HEK293 (cell line): ENCODE results near the gene PTPN18.

Source experiments
- BCL11B ChIP-seq: fragments of 450-650 bp; formaldehyde crosslinking; IDR thresholded peaks from 2 replicates; pipeline ENCODE4 v1.5.1; 2016; ENCODE audit warnings: low read depth, missing biosample characterization, missing genetic modification characterization
- MZF1 ChIP-seq: fragments of 450-650 bp; formaldehyde crosslinking; IDR thresholded peaks from 2 replicates; pipeline ENCODE4 v1.5.1; 2017; ENCODE audit warnings: missing biosample characterization, missing genetic modification characterization, borderline replicate concordance
- SALL2 ChIP-seq: fragments of 450-650 bp; formaldehyde crosslinking; IDR thresholded peaks from 2 replicates; pipeline ENCODE4 v1.5.0; 2017; ENCODE audit warnings: missing biosample characterization, mild to moderate bottlenecking, missing genetic modification characterization, borderline replicate concordance
- ZNF266 ChIP-seq: fragments of 450-650 bp; formaldehyde crosslinking; IDR thresholded peaks from 2 replicates; pipeline ENCODE4 v1.5.1; 2016; ENCODE audit warnings: missing biosample characterization, missing genetic modification characterization, low read depth
- ZNF274 ChIP-seq, 2 experiments: fragments of 200-500 bp in 1 of 2; fragments of 450-650 bp in 1 of 2; sonication (Bioruptor generic) in 1 of 2; formaldehyde crosslinking in 1 of 2; IDR thresholded peaks; 2 replicates each; pipeline versions ENCODE4 v1.5.1 to v1.6.1; 2014 to 2016; ENCODE audit warnings: borderline replicate concordance in 1 of 2, inconsistent platforms in 1 of 2, low read length in 1 of 2, missing biosample characterization in 1 of 2, missing genetic modification characterization in 1 of 2
- ZNF302 ChIP-seq: fragments of 450-650 bp; formaldehyde crosslinking; IDR thresholded peaks from 2 replicates; pipeline ENCODE4 v1.5.1; 2016; ENCODE audit warnings: missing biosample characterization, missing genetic modification characterization, low read depth
- ZNF585B ChIP-seq: fragments of 450-650 bp; formaldehyde crosslinking; IDR thresholded peaks from 2 replicates; pipeline ENCODE4 v1.5.1; 2016; ENCODE audit warnings: missing biosample characterization, missing genetic modification characterization
- ZNF670 ChIP-seq: fragments of 450-650 bp; formaldehyde crosslinking; IDR thresholded peaks from 2 replicates; pipeline ENCODE4 v1.5.1; 2016; ENCODE audit warnings: missing biosample characterization, missing genetic modification characterization, low read depth
- ZSCAN23 ChIP-seq: fragments of 450-650 bp; formaldehyde crosslinking; IDR thresholded peaks from 2 replicates; pipeline ENCODE4 v1.5.1; 2016; ENCODE audit warnings: missing biosample characterization, missing genetic modification characterization
- TF ChIP-seq, protein P1 (sequence below): fragments of 450-650 bp; formaldehyde crosslinking; IDR thresholded peaks from 2 replicates; pipeline ENCODE4 v1.5.1; 2016; ENCODE audit warnings: missing biosample characterization, missing genetic modification characterization
- TF ChIP-seq, protein P2 (sequence below): fragments of 450-650 bp; formaldehyde crosslinking; optimal IDR thresholded peaks from 2 replicates; pipeline ENCODE3; 2016; ENCODE audit warnings: missing biosample characterization, mild to moderate bottlenecking, missing genetic modification characterization

DNA sequence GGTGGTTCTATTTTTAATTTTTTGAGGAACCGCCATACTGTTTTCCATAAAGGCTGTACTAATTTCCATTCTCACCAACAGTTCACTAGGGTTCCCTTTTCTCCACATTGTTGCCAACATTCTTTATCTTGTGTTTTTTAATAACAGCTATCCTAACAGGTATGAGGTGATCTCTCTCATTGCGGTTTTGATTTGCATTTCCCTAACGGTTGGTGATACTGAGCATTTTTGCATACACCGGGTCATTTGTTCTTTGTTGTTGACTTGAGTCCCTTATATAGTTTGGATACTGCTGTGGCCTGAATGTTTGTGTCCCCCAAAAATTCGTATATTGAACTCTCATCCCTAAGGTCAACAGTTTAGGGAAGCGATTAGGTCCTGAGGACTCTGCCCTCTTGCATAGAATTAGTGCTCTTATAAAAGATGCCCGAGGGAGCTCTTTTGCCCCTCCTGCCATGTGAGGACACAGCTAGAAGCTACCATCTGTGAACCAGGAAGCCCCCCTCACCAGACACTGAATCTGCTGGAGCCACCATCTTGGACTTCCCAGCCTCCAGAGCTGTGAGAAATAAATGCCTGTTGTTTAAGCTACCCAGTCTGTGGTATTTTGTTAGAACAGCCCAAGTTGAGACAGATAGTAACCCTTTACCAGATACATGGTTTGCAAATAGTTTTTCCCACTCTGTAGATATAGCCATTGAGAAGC is 8.5 kb upstream of the PTPN18 start:
- TF ChIP-seq ZNF266 (no peak), BCL11B (no peak), ZNF670 (tag by site-specific recombination) (no peak), ZNF585B (no peak), ZNF302 (tag by site-specific recombination) (no peak), ZNF274 (IDR thresholded peaks at IDR 0.05; ENCODE audit: low read length) (no peak), ZNF274 (tag by site-specific recombination; IDR thresholded peaks at IDR 0.05; ENCODE audit: borderline replicate concordance) (no peak), SALL2 (tag by site-specific recombination) (no peak), MZF1 (tag by site-specific recombination) (no peak), ZSCAN23 (no peak)
- TF ChIP-seq, protein P1, sequence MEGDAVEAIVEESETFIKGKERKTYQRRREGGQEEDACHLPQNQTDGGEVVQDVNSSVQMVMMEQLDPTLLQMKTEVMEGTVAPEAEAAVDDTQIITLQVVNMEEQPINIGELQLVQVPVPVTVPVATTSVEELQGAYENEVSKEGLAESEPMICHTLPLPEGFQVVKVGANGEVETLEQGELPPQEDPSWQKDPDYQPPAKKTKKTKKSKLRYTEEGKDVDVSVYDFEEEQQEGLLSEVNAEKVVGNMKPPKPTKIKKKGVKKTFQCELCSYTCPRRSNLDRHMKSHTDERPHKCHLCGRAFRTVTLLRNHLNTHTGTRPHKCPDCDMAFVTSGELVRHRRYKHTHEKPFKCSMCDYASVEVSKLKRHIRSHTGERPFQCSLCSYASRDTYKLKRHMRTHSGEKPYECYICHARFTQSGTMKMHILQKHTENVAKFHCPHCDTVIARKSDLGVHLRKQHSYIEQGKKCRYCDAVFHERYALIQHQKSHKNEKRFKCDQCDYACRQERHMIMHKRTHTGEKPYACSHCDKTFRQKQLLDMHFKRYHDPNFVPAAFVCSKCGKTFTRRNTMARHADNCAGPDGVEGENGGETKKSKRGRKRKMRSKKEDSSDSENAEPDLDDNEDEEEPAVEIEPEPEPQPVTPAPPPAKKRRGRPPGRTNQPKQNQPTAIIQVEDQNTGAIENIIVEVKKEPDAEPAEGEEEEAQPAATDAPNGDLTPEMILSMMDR (tag by site-specific recombination) = no peak
- TF ChIP-seq, protein P2, sequence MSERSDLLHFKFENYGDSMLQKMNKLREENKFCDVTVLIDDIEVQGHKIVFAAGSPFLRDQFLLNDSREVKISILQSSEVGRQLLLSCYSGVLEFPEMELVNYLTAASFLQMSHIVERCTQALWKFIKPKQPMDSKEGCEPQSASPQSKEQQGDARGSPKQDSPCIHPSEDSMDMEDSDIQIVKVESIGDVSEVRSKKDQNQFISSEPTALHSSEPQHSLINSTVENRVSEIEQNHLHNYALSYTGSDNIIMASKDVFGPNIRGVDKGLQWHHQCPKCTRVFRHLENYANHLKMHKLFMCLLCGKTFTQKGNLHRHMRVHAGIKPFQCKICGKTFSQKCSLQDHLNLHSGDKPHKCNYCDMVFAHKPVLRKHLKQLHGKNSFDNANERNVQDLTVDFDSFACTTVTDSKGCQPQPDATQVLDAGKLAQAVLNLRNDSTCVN (tag by site-specific recombination) = no peak
